Body of pancreas (tissue), 4 donors: ENCODE measurements around the gene KDM4C. TPM values are rescaled to one million over a fixed set of nuclear protein-coding genes. Genes with fewer than 3 reads are reported as not detected.

ENCODE experiments used
- ATAC-seq: fragments of 150-250 bp; one replicate; pipeline ENCODE4 v1.9.1; 2016
- DNase-seq, 4 donors: peaks; one replicate each; pipeline ENCODE4 v3.0.0-alpha.2; 2019
- H3K27ac ChIP-seq, 4 donors: fragments of 200-600 bp; sonication (generic); 1 replicate in 3 of 4; 2 replicates in 1 of 4; pipeline versions ENCODE4 v1.5.1 to v1.6.1; 2016 to 2019; ENCODE audit warnings: mild to moderate bottlenecking in 1 of 4, mixed read lengths in 1 of 4, moderate library complexity in 1 of 4
- H3K27me3 ChIP-seq, 2 donors: fragments of 200-600 bp; sonication (generic); one replicate each; pipeline ENCODE4 v1.6.0; 2016; ENCODE audit warnings: mild to moderate bottlenecking in 1 of 2
- H3K36me3 ChIP-seq, 2 donors: fragments of 200-600 bp; sonication (generic); replicated peaks in 1 of 2; 2 replicates each; pipeline ENCODE4 v1.5.1; 2016; ENCODE audit warnings: low read depth in 2 of 2; ENCODE audit not compliant: insufficient read depth in 1 of 2
- H3K4me1 ChIP-seq: fragments of 200-600 bp; sonication (generic); one replicate; pipeline ENCODE4 v1.6.0; 2016
- H3K4me3 ChIP-seq, 2 donors: fragments of 200-600 bp; sonication (generic); 1 replicate in 1 of 2; 2 replicates in 1 of 2; pipeline ENCODE4 v1.5.1; 2016 to 2019
- H3K9me3 ChIP-seq, 3 donors: fragments of 200-600 bp; sonication (generic); 1 replicate in 2 of 3; 2 replicates in 1 of 3; pipeline ENCODE4 v1.5.1; 2016
- POLR2A ChIP-seq, 3 donors: fragments of 450-650 bp; IDR thresholded peaks; one replicate each; pipeline ENCODE4 v1.6.1; 2016; ENCODE audit warnings: antibody characterized with exemption in 3 of 3, mild to moderate bottlenecking in 2 of 3
- WGBS, 2 donors: methylation state at CpG; one replicate each; pipeline ENCODE4 v1.1.5; 2017; 5-methylcytosine and 5-hydroxymethylcytosine counted together
- intact Hi-C: fragments of 100-400 bp; cut with DNase I; formaldehyde crosslinking; loops from one replicate; pipeline ENCODE4 v1.15.1; 2023
- total RNA-seq, 2 donors: library from RNA; depleted of rRNA; stranded (reverse); fragments of >200 nt; gene quantifications; one replicate each; pipeline ENCODE4 v1.1.0, GENCODE V29; 2016
- TF ChIP-seq, protein P1 (sequence below), 7 experiments: fragments of 450-650 bp in 4 of 7; fragments of 200-600 bp in 3 of 7; sonication (generic) in 3 of 7; IDR thresholded peaks; one replicate each; pipeline ENCODE4 v1.5.1; 2016 to 2019; ENCODE audit warnings: antibody characterized with exemption in 7 of 7

The KDM4C gene
- total RNA-seq, 2 donors from 2014 or later: 40.5 to 48.5 TPM

DNA sequence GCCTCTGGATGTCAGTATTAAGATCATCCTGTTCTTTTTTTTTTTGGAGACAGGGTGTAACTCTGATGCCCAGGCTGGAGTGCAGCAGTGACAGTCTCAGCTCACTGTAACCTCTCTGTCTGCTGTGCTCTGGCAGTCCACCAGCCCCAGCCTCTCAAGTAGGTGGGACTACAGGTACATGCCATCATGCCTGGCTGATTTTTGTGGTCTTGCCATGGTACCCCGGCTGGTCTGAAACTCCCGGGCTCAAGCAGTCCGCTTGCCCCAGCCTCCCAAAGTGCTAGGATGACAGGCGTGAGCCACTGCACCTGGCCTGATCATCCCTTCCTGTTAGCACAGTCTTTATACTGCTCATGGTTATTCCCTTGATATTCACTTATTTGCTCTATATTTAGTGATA lies 3.5 kb downstream of the KDM4C start:
- peaks cover 41% of the 10 kb centered on the region for H3K4me1 ChIP-seq
- H3K9me3 ChIP-seq: no peaks in the 10 kb centered on the region
- H3K4me3 ChIP-seq: no peak overlapping the region
- 37 to 43% methylated on average over 4 of the region's 4 CpGs for WGBS, 2 donors
- H3K36me3 ChIP-seq: no peaks in the 10 kb centered on the region
- TF ChIP-seq, protein P1, sequence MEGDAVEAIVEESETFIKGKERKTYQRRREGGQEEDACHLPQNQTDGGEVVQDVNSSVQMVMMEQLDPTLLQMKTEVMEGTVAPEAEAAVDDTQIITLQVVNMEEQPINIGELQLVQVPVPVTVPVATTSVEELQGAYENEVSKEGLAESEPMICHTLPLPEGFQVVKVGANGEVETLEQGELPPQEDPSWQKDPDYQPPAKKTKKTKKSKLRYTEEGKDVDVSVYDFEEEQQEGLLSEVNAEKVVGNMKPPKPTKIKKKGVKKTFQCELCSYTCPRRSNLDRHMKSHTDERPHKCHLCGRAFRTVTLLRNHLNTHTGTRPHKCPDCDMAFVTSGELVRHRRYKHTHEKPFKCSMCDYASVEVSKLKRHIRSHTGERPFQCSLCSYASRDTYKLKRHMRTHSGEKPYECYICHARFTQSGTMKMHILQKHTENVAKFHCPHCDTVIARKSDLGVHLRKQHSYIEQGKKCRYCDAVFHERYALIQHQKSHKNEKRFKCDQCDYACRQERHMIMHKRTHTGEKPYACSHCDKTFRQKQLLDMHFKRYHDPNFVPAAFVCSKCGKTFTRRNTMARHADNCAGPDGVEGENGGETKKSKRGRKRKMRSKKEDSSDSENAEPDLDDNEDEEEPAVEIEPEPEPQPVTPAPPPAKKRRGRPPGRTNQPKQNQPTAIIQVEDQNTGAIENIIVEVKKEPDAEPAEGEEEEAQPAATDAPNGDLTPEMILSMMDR (IDR thresholded peaks at IDR 0.05): no peak
- no peak for TF ChIP-seq POLR2A (IDR thresholded peaks at IDR 0.05)
- H3K27me3 ChIP-seq: no peaks in the 10 kb centered on the region
- peak; percentile 16 to 37 (median 26) for DNase-seq
- intact Hi-C loops: no loop called here
- peak overlapping the region in 2 of 4 donors; percentile 26 to 35 for H3K27ac ChIP-seq
- ATAC-seq: no peak

DNA sequence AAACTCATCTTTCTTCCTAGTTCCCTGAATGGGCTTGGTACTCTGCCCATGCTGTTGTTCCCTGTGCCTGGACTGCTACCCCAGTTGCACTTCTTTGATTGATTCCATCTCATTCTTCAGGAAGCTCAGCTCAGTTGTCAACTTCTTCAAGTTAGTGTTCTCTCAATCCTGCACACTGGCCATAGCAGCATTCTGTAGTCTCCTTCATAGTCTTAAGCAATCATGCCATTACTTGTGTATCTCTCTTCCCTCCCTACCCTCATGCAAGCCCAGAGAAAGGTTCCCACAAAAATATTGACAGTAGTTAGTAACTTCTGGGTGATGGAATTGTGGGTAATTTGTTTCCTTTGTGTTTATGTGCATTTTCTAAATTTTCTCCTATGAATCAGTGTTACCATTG lies 5.5 kb downstream of the KDM4C start:
- H3K9me3 ChIP-seq: no peaks in the 10 kb centered on the region
- H3K36me3 ChIP-seq: no peaks in the 10 kb centered on the region
- peaks cover 45% of the 10 kb centered on the region for H3K4me1 ChIP-seq
- DNase-seq (no peak), ATAC-seq (no peak)
- no peak overlapping the region for H3K4me3 ChIP-seq
- no peak overlapping the region for H3K27ac ChIP-seq
- H3K27me3 ChIP-seq: no peaks in the 10 kb centered on the region
- intact Hi-C loops: no loop called here
- TF ChIP-seq, protein P1 (IDR thresholded peaks at IDR 0.05): no peak
- TF ChIP-seq POLR2A (IDR thresholded peaks at IDR 0.05): no peak

GRCh38 chr9:6764011-6764410 lies 6.2 kb downstream of the KDM4C start:
- Histone ChIP-seq H3K27me3 (no peaks in the 10 kb centered on the region), H3K4me3 (no peak overlapping the region), H3K36me3 (no peaks in the 10 kb centered on the region), H3K4me1 (peaks cover 45% of the 10 kb centered on the region), H3K9me3 (no peaks in the 10 kb centered on the region), H3K27ac (no peak overlapping the region)
- intact Hi-C loops: no loop called here
- DNase-seq (no peak), ATAC-seq (no peak)
- TF ChIP-seq, protein P1 (IDR thresholded peaks at IDR 0.05): no peak
- TF ChIP-seq POLR2A (IDR thresholded peaks at IDR 0.05): no peak
- WGBS, 2 donors: 100% methylated on average over 2 of the region's 2 CpGs

- no peaks in the 10 kb centered on the region for H3K27me3 ChIP-seq
- no peaks in the 10 kb centered on the region for H3K9me3 ChIP-seq
- H3K27ac ChIP-seq: no peak overlapping the region
- TF ChIP-seq, protein P1 (IDR thresholded peaks at IDR 0.05): no peak
- TF ChIP-seq POLR2A (IDR thresholded peaks at IDR 0.05): no peak
- peaks cover 45% of the 10 kb centered on the region for H3K4me1 ChIP-seq
- ATAC-seq (no peak), DNase-seq (no peak)
- intact Hi-C loops: no loop called here
- no peaks in the 10 kb centered on the region for H3K36me3 ChIP-seq
- no peak overlapping the region for H3K4me3 ChIP-seq
Measured at GRCh38 chr9:6764523-6764922, 6.8 kb downstream of the KDM4C start.

DNA sequence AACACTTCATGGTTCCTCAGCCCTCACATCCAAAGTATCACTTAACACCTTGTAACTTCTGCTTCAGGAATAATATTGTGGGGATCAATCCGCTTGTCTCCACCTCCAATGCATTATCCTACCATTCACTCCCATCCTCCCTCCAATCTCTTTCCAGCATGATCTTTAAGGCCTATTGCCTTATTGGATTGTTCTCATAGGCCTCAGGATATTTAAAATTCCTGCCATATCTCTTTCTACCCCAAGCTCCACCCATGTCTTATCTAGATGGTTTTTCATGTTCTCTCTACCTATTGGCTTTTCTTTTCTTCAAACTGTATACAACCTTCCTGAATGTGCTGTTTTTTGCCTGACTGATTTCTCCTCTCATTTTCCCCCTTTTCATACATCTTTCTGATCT lies 7.2 kb downstream of the KDM4C start:
- ATAC-seq: no peak
- H3K4me1 ChIP-seq: peaks cover 45% of the 10 kb centered on the region
- TF ChIP-seq POLR2A (IDR thresholded peaks at IDR 0.05): no peak
- TF ChIP-seq, protein P1 (IDR thresholded peaks at IDR 0.05): no peak

More for the DNA sequence above, 7.2 kb downstream of the KDM4C start:
- Histone ChIP-seq H3K36me3 (no peaks in the 10 kb centered on the region), H3K4me3 (no peak overlapping the region), H3K27me3 (no peaks in the 10 kb centered on the region), H3K9me3 (no peaks in the 10 kb centered on the region), H3K27ac (no peak overlapping the region)
- intact Hi-C loops: no loop called here
- no peak for DNase-seq
- WGBS, 2 donors: 86 to 91% methylated on average over 1 of the region's 1 CpG
